DOHH2 (cell line): Measurements from ENCODE around the gene ZNG1B.
"Not testable (repeated sequence)": the region's sequence is repeated elsewhere in the genome, so short reads cannot be mapped to it uniquely, and the experiment has no call there.

Source experiments
- H3F3A ChIP-seq: fragments of 200-600 bp; sonication (generic), shearing (Covaris generic); 2 replicates; pipeline ENCODE4 v1.6.0; 2016; ENCODE audit warnings: antibody characterized with exemption, mild to moderate bottlenecking; ENCODE audit not compliant: control insufficient read depth, insufficient read depth
- H3K27ac ChIP-seq: fragments of 200-600 bp; sonication (generic); 2 replicates; pipeline ENCODE4 v1.5.1; 2014; ENCODE audit warnings: low read depth, mild to moderate bottlenecking, low read length, moderate library complexity
- H3K27me3 ChIP-seq: fragments of 200-600 bp; sonication (generic); 2 replicates; pipeline ENCODE4 v1.6.1; 2014; ENCODE audit warnings: mild to moderate bottlenecking, low read length, mixed read lengths; ENCODE audit not compliant: control insufficient read depth
- H3K36me3 ChIP-seq: fragments of 200-600 bp; sonication (generic); 2 replicates; pipeline ENCODE4 v1.6.1; 2014; ENCODE audit warnings: mild to moderate bottlenecking, low read length, moderate library complexity, mixed read lengths; ENCODE audit not compliant: control insufficient read depth
- H3K4me1 ChIP-seq: fragments of 200-600 bp; sonication (generic); 2 replicates; pipeline ENCODE4 v1.6.1; 2014; ENCODE audit warnings: mild to moderate bottlenecking, low read length, mixed read lengths; ENCODE audit not compliant: control insufficient read depth
- H3K4me2 ChIP-seq: fragments of 200-600 bp; sonication (generic); 2 replicates; pipeline ENCODE4 v1.6.0; 2014; ENCODE audit warnings: mild to moderate bottlenecking, low read length, moderate library complexity
- H3K4me3 ChIP-seq: fragments of 200-600 bp; sonication (generic); 2 replicates; pipeline ENCODE4 v1.5.1; 2014; ENCODE audit warnings: mild to moderate bottlenecking, low read length, mixed read lengths
- H3K79me2 ChIP-seq: fragments of 200-600 bp; sonication (generic); 2 replicates; pipeline ENCODE4 v1.6.1; 2014; ENCODE audit warnings: mild to moderate bottlenecking, low read length, mixed read lengths; ENCODE audit not compliant: control insufficient read depth
- H3K9me2 ChIP-seq: fragments of 200-600 bp; sonication (generic); replicated peaks from 2 replicates; pipeline ENCODE4 v1.6.1; 2014; ENCODE audit warnings: mild to moderate bottlenecking, low read length, mixed read lengths; ENCODE audit not compliant: control insufficient read depth
- H3K9me3 ChIP-seq: fragments of 200-600 bp; sonication (generic); 2 replicates; pipeline ENCODE4 v1.6.1; 2014; ENCODE audit warnings: antibody characterized with exemption, low read length, mixed read lengths; ENCODE audit not compliant: control insufficient read depth, insufficient read depth
- H4K20me1 ChIP-seq: fragments of 200-600 bp; sonication (generic); 2 replicates; pipeline ENCODE4 v1.6.0; 2014; ENCODE audit warnings: low read depth, mild to moderate bottlenecking, antibody characterized with exemption, low read length, moderate library complexity; ENCODE audit not compliant: control insufficient read depth, insufficient read depth

Gene ZNG1B

GRCh38 chr2:113515457-113515856 is 78.0 kb downstream of the ZNG1B start:
- not testable (repeated sequence) for H3K4me1 ChIP-seq, H3K9me2 ChIP-seq, H4K20me1 ChIP-seq, H3K36me3 ChIP-seq, H3K4me3 ChIP-seq, H3K27ac ChIP-seq, H3K4me2 ChIP-seq, H3K79me2 ChIP-seq, H3K27me3 ChIP-seq, H3F3A ChIP-seq, H3K9me3 ChIP-seq

GRCh38 chr2:113515995-113516394 is 78.5 kb downstream of the ZNG1B start:
- not testable (repeated sequence) for H3K27me3 ChIP-seq, H4K20me1 ChIP-seq, H3K4me1 ChIP-seq, H3K9me2 ChIP-seq, H3K4me2 ChIP-seq, H3K27ac ChIP-seq, H3K4me3 ChIP-seq, H3K36me3 ChIP-seq, H3F3A ChIP-seq, H3K79me2 ChIP-seq, H3K9me3 ChIP-seq

DNA sequence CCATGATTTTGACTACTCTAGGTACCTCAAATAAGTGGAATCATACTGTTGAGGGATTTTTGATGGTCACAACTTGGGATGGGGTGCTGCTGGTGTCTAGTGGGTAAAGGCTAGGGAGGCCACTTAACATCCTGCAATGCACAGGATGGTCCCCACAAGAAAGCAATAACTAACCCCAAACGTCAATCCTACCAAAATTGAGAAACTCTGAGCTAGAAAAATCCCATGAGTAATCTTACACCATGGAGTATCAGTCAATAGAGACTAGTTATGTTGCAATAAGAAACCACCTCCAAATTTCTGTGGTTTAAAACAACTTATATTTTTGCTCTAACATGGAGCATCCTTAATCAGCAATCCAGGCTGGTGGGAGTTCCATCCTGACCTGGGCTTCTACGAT is 79.5 kb downstream of the ZNG1B start:
- not testable (repeated sequence) for H3K27ac ChIP-seq, H3K27me3 ChIP-seq, H3K9me3 ChIP-seq, H3F3A ChIP-seq, H3K4me1 ChIP-seq, H3K4me2 ChIP-seq, H3K9me2 ChIP-seq, H4K20me1 ChIP-seq, H3K79me2 ChIP-seq, H3K4me3 ChIP-seq, H3K36me3 ChIP-seq

DNA sequence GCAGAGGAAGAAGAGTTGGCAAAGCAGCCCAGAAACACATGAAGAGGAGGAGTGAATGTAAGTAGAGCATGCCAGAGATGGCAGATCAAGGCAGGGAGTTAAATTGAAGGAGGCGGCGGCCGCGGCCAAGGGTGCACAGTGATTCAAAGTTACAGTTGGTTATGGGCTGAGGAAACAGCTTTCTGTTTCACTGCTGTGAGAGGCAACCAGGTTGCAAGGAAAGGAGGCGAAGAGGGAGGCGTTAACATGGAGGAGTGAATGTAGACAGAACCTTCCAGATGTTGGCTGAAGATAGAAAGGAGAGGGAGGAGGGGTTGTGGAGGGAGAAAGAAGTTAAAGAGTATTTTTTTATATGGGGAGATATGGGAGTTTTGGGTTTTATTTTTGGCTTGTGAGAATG is 83.3 kb downstream of the ZNG1B start:
- not testable (repeated sequence) for H3K36me3 ChIP-seq, H4K20me1 ChIP-seq, H3K27me3 ChIP-seq, H3K9me3 ChIP-seq, H3K27ac ChIP-seq, H3K79me2 ChIP-seq, H3F3A ChIP-seq, H3K4me3 ChIP-seq, H3K9me2 ChIP-seq, H3K4me1 ChIP-seq, H3K4me2 ChIP-seq

GRCh38 chr2:113521492-113521891 is 84.0 kb downstream of the ZNG1B start:
- not testable (repeated sequence) for H3K27ac ChIP-seq, H3K79me2 ChIP-seq, H3K4me1 ChIP-seq, H3K36me3 ChIP-seq, H3K4me3 ChIP-seq, H3K9me3 ChIP-seq, H3K9me2 ChIP-seq, H4K20me1 ChIP-seq, H3K27me3 ChIP-seq, H3K4me2 ChIP-seq, H3F3A ChIP-seq

DNA sequence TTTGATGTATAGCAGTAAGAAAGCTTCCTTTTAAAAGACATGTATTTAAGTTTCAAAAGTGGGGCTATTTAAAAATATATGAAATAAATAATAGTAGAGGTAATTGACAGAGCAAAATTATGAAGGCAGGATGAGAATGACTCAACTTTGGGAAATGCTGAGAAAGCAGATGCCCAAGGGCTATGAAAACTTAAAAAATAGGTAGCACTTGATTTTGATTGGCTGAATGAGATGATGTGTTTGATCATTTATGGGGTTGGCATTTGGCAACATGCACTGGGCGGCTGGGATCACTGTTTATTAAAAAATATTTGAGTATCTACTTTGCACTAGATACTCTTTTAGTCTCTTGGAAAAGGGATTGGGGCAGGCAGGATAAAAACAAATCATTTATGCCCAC is 87.5 kb downstream of the ZNG1B start:
- H3F3A ChIP-seq, H3K27me3 ChIP-seq, H3K36me3 ChIP-seq, H3K9me2 ChIP-seq, H3K4me1 ChIP-seq, H3K4me2 ChIP-seq, H3K27ac ChIP-seq, H3K79me2 ChIP-seq, H3K9me3 ChIP-seq, H3K4me3 ChIP-seq, H4K20me1 ChIP-seq: not testable (repeated sequence)

DNA sequence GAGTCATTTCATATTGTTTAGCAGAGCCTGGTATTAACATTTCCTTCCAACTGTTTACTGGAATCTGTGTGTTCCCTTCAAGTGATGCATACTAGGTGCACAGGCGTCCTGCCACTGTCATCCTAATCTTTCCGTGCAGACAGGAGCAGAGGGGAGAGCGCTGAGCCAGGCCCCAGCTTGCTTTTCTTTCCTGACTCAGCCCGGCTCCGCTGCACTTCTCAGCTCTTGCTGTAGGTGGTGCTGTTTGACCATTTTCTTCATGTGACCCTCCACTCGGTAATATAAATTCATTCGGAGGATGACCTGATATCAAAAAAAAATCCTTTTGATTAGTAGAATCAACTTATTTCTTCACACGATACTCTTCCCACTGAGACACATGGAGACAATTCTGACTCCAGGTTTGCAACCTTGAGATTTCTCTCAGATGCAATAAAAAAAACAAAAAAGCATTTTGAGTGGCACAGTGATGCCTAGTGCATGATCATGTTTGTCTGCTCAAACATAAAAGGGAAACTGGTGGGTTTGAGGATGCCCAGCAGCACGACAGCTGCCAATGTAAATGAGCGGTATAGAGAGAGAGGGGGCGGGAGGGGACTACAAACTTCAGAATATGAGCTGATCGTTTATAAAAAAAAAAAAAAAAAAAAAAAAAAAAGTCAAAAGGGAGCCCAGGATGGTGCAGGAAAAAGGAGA is 90.0 kb downstream of the ZNG1B start:
- not testable (repeated sequence) for H3K4me3 ChIP-seq, H3K9me3 ChIP-seq, H3K9me2 ChIP-seq, H3K4me2 ChIP-seq, H3K4me1 ChIP-seq, H3K36me3 ChIP-seq, H3K27ac ChIP-seq, H3K79me2 ChIP-seq, H3K27me3 ChIP-seq, H4K20me1 ChIP-seq, H3F3A ChIP-seq

- H3K4me2 ChIP-seq, H3K36me3 ChIP-seq, H3K4me3 ChIP-seq, H3F3A ChIP-seq, H3K27ac ChIP-seq, H3K79me2 ChIP-seq, H3K4me1 ChIP-seq, H3K9me2 ChIP-seq, H3K9me3 ChIP-seq, H4K20me1 ChIP-seq, H3K27me3 ChIP-seq: not testable (repeated sequence)
Measured at GRCh38 chr2:113528126-113528525, 90.6 kb downstream of the ZNG1B start.
